Measurements from ENCODE around the gene ODC1. TPM values are rescaled to one million over a fixed set of nuclear protein-coding genes. Genes with fewer than 3 reads are reported as not detected.
A peak's percentile ranks its signal among the peaks of the same experiment; 100 is the strongest.

Gene ODC1
- total RNA-seq, 6 donors from 2014 or later: 3.1 to 223 (median 46.0) TPM

- Histone ChIP-seq H3K27ac (peak overlapping the region; percentile 83 to 90 (median 87)), H3K4me1 (peaks cover 64 to 75% (median 73%) of the 10 kb centered on the region in 4 donors), H3K27me3 (no peaks in the 10 kb centered on the region), H3K4me3 (no peak overlapping the region), H3K36me3 (peaks cover 0 to 16% (median 5%) of the 10 kb centered on the region in 4 donors), H3K9me3 (no peaks in the 10 kb centered on the region)
- TF ChIP-seq CTCF (IDR thresholded peaks at IDR 0.05): no peak
- no peak for TF ChIP-seq EP300 (IDR thresholded peaks at IDR 0.05)
- no peak for TF ChIP-seq POLR2A (IDR thresholded peaks at IDR 0.05)
- TF ChIP-seq POLR2AphosphoS5 (IDR thresholded peaks at IDR 0.05): no peak
- WGBS, 2 donors: 58 to 66% methylated on average over 9 to 18 of the region's 18 CpGs
- DNase-seq (no peak), ATAC-seq (ENCODE audit: low FRiP score in 2 of 2) (no peak)
These were observed 41.5 kb downstream of the ODC1 start for GRCh38 chr2:10406491-10407188.

- Histone ChIP-seq H3K27me3 (no peaks in the 10 kb centered on the region), H3K9me3 (no peaks in the 10 kb centered on the region), H3K36me3 (peaks cover 0 to 11% (median 2%) of the 10 kb centered on the region in 4 donors), H3K27ac (peak overlapping the region; percentile 83 to 90 (median 87)), H3K4me3 (no peak overlapping the region), H3K4me1 (peaks cover 70 to 81% (median 79%) of the 10 kb centered on the region in 4 donors)
- WGBS, 2 donors: 73 to 85% methylated on average over 10 of the region's 10 CpGs
- no peak for DNase-seq
- ATAC-seq (ENCODE audit: low FRiP score in 2 of 2): no peak
- TF ChIP-seq EP300 (IDR thresholded peaks at IDR 0.05) (peak in 2 of 4 donors; percentile 69 to 75), CTCF (IDR thresholded peaks at IDR 0.05) (no peak), POLR2A (IDR thresholded peaks at IDR 0.05) (no peak), POLR2AphosphoS5 (IDR thresholded peaks at IDR 0.05) (peak in 1 of 2 donors; percentile 32)
These were observed 42.1 kb downstream of the ODC1 start for GRCh38 chr2:10406016-10406415.

- H3K27ac ChIP-seq: peak overlapping the region; percentile 83 to 90 (median 87)
- peak in 1 of 2 donors; percentile 27 for ATAC-seq (ENCODE audit: low FRiP score in 2 of 2)
- TF ChIP-seq EP300 (IDR thresholded peaks at IDR 0.05): peak in 1 of 4 donors; percentile 78
- peak; percentile 61 to 86 for TF ChIP-seq POLR2AphosphoS5 (IDR thresholded peaks at IDR 0.05)
- no peak for TF ChIP-seq POLR2A (IDR thresholded peaks at IDR 0.05)
- TF ChIP-seq CTCF (IDR thresholded peaks at IDR 0.05): no peak
These were observed 42.7 kb downstream of the ODC1 start for GRCh38 chr2:10405448-10405847.

GRCh38 chr2:10404324-10405143, 43.6 kb downstream of the ODC1 start:
- H3K4me1 ChIP-seq: peaks cover 85 to 95% (median 91%) of the 10 kb centered on the region in 4 donors
- TF ChIP-seq POLR2A (IDR thresholded peaks at IDR 0.05) (no peak), EP300 (IDR thresholded peaks at IDR 0.05) (no peak), POLR2AphosphoS5 (IDR thresholded peaks at IDR 0.05) (no peak), CTCF (IDR thresholded peaks at IDR 0.05) (no peak)
- peak in 1 of 2 donors; percentile 67 for DNase-seq

More at GRCh38 chr2:10405448-10405847, 42.7 kb downstream of the ODC1 start:
- Histone ChIP-seq H3K4me1 (peaks cover 76 to 87% (median 84%) of the 10 kb centered on the region in 4 donors), H3K9me3 (no peaks in the 10 kb centered on the region), H3K4me3 (peak overlapping the region in 1 of 4 donors; percentile 2), H3K27me3 (no peaks in the 10 kb centered on the region), H3K36me3 (peaks cover 0 to 7% (median 0%) of the 10 kb centered on the region in 4 donors)
- 40 to 67% methylated on average over 3 to 7 of the region's 13 CpGs for WGBS, 2 donors
- DNase-seq: peak in 1 of 2 donors; percentile 69

More at GRCh38 chr2:10404324-10405143, 43.6 kb downstream of the ODC1 start:
- peak overlapping the region; percentile 83 to 90 (median 87) for H3K27ac ChIP-seq
- H3K9me3 ChIP-seq: no peaks in the 10 kb centered on the region
- ATAC-seq (ENCODE audit: low FRiP score in 2 of 2): no peak
- H3K4me3 ChIP-seq: no peak overlapping the region
- peaks cover 0 to 11% (median under 1%) of the 10 kb centered on the region in 4 donors for H3K36me3 ChIP-seq
- no peaks in the 10 kb centered on the region for H3K27me3 ChIP-seq
- 73 to 76% methylated on average over 13 to 20 of the region's 20 CpGs for WGBS, 2 donors

Data from upper lobe of left lung (tissue), 6 donors.